Natural killer cell (primary cell): ENCODE data around the gene PCDH20. TPM values are rescaled to one million over a fixed set of nuclear protein-coding genes. Genes with fewer than 3 reads are reported as not detected.

Experiments
- ATAC-seq, 3 donors: fragments of 150-1000 bp in 2 of 3; fragments of 200-7000 bp in 1 of 3; cut with Tn5 transposase; 1 replicate in 1 of 3; 2 replicates in 2 of 3; pipeline ENCODE4 v1.10.0; 2021; ENCODE audit warnings: mild to moderate bottlenecking in 2 of 3, moderate library complexity in 2 of 3
- DNase-seq, 2 donors: peaks; one replicate each; pipeline versions ENCODE4 v3.0.0 to v3.0.0-alpha.2; 2013 to 2021; ENCODE audit warnings: mixed read lengths in 1 of 2
- H3K27ac ChIP-seq: one replicate; pipeline ENCODE4 v1.5.1; 2013; ENCODE audit warnings: mild to moderate bottlenecking, low read length
- H3K27me3 ChIP-seq: one replicate; pipeline ENCODE4 v1.6.1; 2013; ENCODE audit warnings: low read length; ENCODE audit not compliant: control insufficient read depth, insufficient read depth
- H3K36me3 ChIP-seq: one replicate; pipeline ENCODE4 v1.6.1; 2013; ENCODE audit warnings: low read length; ENCODE audit not compliant: control insufficient read depth, insufficient read depth
- H3K4me1 ChIP-seq: one replicate; pipeline ENCODE4 v1.6.1; 2013; ENCODE audit warnings: low read length; ENCODE audit not compliant: control insufficient read depth, insufficient read depth
- H3K4me3 ChIP-seq: one replicate; pipeline ENCODE4 v1.5.1; 2013; ENCODE audit warnings: low read length
- H3K9me3 ChIP-seq: one replicate; pipeline ENCODE4 v1.6.1; 2013; ENCODE audit warnings: low read length; ENCODE audit not compliant: control insufficient read depth, insufficient read depth
- H3K27ac Mint-ChIP-seq, 2 donors: one replicate each; pipeline ENCODE4 v1.8.0; 2022; ENCODE audit warnings: mild to moderate bottlenecking in 2 of 2, mixed read lengths in 2 of 2, moderate library complexity in 1 of 2
- H3K27me3 Mint-ChIP-seq, 2 donors: one replicate each; pipeline ENCODE4 v1.8.0; 2022; ENCODE audit warnings: low read depth in 2 of 2, mixed read lengths in 2 of 2
- H3K36me3 Mint-ChIP-seq: one replicate; pipeline ENCODE4 v1.8.0; 2022; ENCODE audit warnings: mixed read lengths
- H3K4me1 Mint-ChIP-seq, 2 donors: one replicate each; pipeline ENCODE4 v1.8.0; 2022; ENCODE audit warnings: mixed read lengths in 2 of 2
- H3K4me3 Mint-ChIP-seq: one replicate; pipeline ENCODE4 v1.8.0; 2022; ENCODE audit warnings: mild to moderate bottlenecking, moderate library complexity, mixed read lengths
- H3K9me3 Mint-ChIP-seq, 2 donors: one replicate each; pipeline ENCODE4 v1.8.0; 2022; ENCODE audit warnings: mixed read lengths in 2 of 2
- WGBS: methylation state at CpG from one replicate; pipeline ENCODE4 v1.1.7; 2013; ENCODE audit warnings: missing lambda C conversion rate; ENCODE audit not compliant: insufficient coverage; 5-methylcytosine and 5-hydroxymethylcytosine counted together
- intact Hi-C: fragments of 100-400 bp; cut with micrococcal nuclease; formaldehyde crosslinking; loops from one replicate; pipeline ENCODE4 v1.14.2; 2022
- total RNA-seq, 4 donors: library from RNA; stranded (reverse); fragments of 120-200 nt in 1 of 4; gene quantifications; one replicate each; pipeline versions ENCODE4 v1.2.3 to v1.2.4, GENCODE V29; 2013 to 2022
- TF ChIP-seq, protein P1 (sequence below): fragments of 200-600 bp; IDR thresholded peaks from one replicate; pipeline ENCODE4 v1.8.0; 2022; ENCODE audit warnings: antibody characterized with exemption

Gene PCDH20
- total RNA-seq, 3 donors from 2014 or later (not counting 1 experiment from before 2014, with no cell fraction given) = not detected

- no peaks in the 10 kb centered on the region for H3K4me1 ChIP-seq
- no peak overlapping the region for H3K27ac Mint-ChIP-seq
- H3K36me3 ChIP-seq = no peaks in the 10 kb centered on the region
- H3K4me3 ChIP-seq = no peak overlapping the region
- H3K4me1 Mint-ChIP-seq = no peaks in the 10 kb centered on the region
- no peak for DNase-seq
- peaks cover 4 to 8% of the 10 kb centered on the region in 2 donors for H3K9me3 Mint-ChIP-seq
- H3K27me3 ChIP-seq = no peaks in the 10 kb centered on the region
- no peak overlapping the region for H3K4me3 Mint-ChIP-seq
- TF ChIP-seq, protein P1, sequence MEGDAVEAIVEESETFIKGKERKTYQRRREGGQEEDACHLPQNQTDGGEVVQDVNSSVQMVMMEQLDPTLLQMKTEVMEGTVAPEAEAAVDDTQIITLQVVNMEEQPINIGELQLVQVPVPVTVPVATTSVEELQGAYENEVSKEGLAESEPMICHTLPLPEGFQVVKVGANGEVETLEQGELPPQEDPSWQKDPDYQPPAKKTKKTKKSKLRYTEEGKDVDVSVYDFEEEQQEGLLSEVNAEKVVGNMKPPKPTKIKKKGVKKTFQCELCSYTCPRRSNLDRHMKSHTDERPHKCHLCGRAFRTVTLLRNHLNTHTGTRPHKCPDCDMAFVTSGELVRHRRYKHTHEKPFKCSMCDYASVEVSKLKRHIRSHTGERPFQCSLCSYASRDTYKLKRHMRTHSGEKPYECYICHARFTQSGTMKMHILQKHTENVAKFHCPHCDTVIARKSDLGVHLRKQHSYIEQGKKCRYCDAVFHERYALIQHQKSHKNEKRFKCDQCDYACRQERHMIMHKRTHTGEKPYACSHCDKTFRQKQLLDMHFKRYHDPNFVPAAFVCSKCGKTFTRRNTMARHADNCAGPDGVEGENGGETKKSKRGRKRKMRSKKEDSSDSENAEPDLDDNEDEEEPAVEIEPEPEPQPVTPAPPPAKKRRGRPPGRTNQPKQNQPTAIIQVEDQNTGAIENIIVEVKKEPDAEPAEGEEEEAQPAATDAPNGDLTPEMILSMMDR = no peak
- H3K27me3 Mint-ChIP-seq = peaks cover 14 to 20% of the 10 kb centered on the region in 2 donors
- intact Hi-C loops = no loop called here
- no peak for ATAC-seq
- WGBS = 7% methylated on average over 39 of the region's 41 CpGs
- H3K36me3 Mint-ChIP-seq = no peaks in the 10 kb centered on the region
- peaks cover 8% of the 10 kb centered on the region for H3K9me3 ChIP-seq
- H3K27ac ChIP-seq = no peak overlapping the region
These were observed 1.8 kb downstream of the PCDH20 start for GRCh38 chr13:61413572-61414535.

DNA sequence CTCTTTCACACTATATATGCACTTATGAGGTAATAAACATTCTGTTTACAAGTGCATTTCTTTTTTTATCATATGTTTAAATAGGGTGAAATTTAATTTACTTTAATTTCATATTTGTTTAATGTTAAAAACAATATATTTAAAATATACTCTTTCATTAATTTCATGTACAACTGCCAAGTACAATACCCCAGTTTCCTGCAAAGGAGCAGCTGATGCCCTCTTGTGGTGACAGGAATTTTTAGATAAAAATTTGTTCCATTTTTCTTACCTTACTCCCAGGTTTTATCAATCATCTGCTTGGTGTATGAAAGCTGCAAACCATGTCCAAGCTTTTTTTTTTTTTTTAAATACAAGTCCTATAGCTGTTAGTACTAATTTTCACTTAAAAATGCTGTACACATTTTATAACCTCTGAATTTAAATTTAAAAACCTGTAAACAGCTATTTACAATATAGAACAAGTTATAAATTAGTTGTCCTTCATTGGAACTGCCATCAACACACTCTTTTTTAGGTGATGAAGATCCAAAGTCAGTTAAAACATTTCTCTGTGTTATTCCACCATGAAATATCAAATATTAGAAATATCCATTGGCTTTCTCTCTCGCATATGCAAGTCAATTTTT is 4.9 kb downstream of the PCDH20 start:
- Mint-ChIP-seq H3K27me3 (peaks cover 11 to 15% of the 10 kb centered on the region in 2 donors), H3K4me3 (no peak overlapping the region), H3K9me3 (peaks cover 2 to 3% of the 10 kb centered on the region in 2 donors), H3K36me3 (no peaks in the 10 kb centered on the region), H3K4me1 (no peaks in the 10 kb centered on the region), H3K27ac (no peak overlapping the region)
- H3K4me3 ChIP-seq = no peak overlapping the region
- H3K9me3 ChIP-seq = peaks cover 8% of the 10 kb centered on the region
- H3K27me3 ChIP-seq = no peaks in the 10 kb centered on the region
- TF ChIP-seq, protein P1 = no peak
- intact Hi-C loops = no loop called here
- no peaks in the 10 kb centered on the region for H3K36me3 ChIP-seq
- no peak overlapping the region for H3K27ac ChIP-seq
- no peak for ATAC-seq
- no peaks in the 10 kb centered on the region for H3K4me1 ChIP-seq
- WGBS = 82% methylated on average over 1 of the region's 1 CpG
- no peak for DNase-seq

- DNase-seq (no peak), ATAC-seq (no peak)
- Histone ChIP-seq H3K36me3 (no peaks in the 10 kb centered on the region), H3K27me3 (no peaks in the 10 kb centered on the region), H3K9me3 (peaks cover 8% of the 10 kb centered on the region), H3K27ac (no peak overlapping the region), H3K4me3 (no peak overlapping the region), H3K4me1 (no peaks in the 10 kb centered on the region)
- Mint-ChIP-seq H3K27ac (no peak overlapping the region), H3K9me3 (peaks cover 1 to 3% of the 10 kb centered on the region in 2 donors), H3K4me3 (no peak overlapping the region), H3K36me3 (no peaks in the 10 kb centered on the region), H3K4me1 (no peaks in the 10 kb centered on the region), H3K27me3 (peaks cover 6 to 12% of the 10 kb centered on the region in 2 donors)
- WGBS = 47% methylated on average over 2 of the region's 2 CpGs
- TF ChIP-seq, protein P1 = no peak
- intact Hi-C loops = no loop called here
These were observed 5.4 kb downstream of the PCDH20 start for GRCh38 chr13:61410266-61410665.
